ENCODE data around the gene C10orf120. TPM values are rescaled to one million over a fixed set of nuclear protein-coding genes. Genes with fewer than 3 reads are reported as not detected.

Gene C10orf120
- total and polyA plus RNA-seq, 9 of the 15 experiments (the other 6 are each of a cell fraction or from before 2014, with no cell fraction given), result not detected

DNA sequence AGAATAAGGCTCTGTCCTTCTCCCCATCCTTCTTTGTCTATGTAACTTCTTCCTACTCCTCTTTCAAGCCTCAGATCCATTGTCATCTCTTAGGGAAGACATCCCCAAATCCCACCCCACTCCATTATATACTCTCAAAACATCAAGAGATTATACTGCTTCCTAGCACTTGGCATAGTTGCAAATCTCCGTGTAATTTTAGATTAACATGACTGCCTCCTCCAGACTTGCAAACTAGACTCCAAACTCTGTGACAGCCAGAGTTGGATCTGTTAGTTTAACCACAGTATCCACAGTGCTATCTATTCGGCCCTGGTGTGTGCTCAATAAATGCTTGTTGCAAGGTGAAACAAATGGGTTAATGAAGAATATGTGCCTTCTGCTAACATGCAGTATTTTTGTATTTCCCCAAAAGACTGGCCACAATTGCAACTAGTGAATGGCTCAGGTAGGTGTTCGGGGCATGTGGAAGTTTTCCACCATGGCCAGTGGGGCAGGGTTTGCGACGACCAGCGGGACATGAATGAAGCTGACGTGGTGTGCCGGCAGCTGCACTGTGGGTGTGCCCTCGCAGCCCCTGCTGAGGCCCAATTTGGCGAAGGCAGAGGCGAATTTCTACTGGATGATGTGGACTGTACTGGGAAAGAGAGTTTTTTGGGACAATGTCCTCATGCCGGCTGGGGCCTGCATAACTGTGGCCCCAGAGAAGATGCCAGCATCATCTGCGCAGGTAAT lies 34.5 kb upstream of the C10orf120 start:
- Histone ChIP-seq H3K9me3 (replicated peaks; ENCODE audit: control insufficient read depth, insufficient read depth, low read depth, low read length) (no peaks in the 10 kb centered on the region), H3K9me1 (ENCODE audit: control insufficient read depth, insufficient read depth, low read length) (no peaks in the 10 kb centered on the region), H3K4me3 (no peak overlapping the region), H3K27me3 (ENCODE audit: control insufficient read depth in 2 of 2, insufficient read depth in 2 of 2, low read length in 2 of 2) (peaks cover 0 to 8% of the 10 kb centered on the region in 2 experiments; a peak in 2 of 5 replicates), H3K79me2 (ENCODE audit: control insufficient read depth, insufficient read depth, low read length) (no peaks in the 10 kb centered on the region), H2AFZ (ENCODE audit: low read depth, low read length) (no peak overlapping the region), H3K36me3 (ENCODE audit: control insufficient read depth, insufficient read depth, low read length) (no peaks in the 10 kb centered on the region), H3K4me1 (replicated peaks in 1 of 2; ENCODE audit: control insufficient read depth in 2 of 2, insufficient read depth in 2 of 2, low read length in 2 of 2) (no peaks in the 10 kb centered on the region), H4K20me1 (replicated peaks; ENCODE audit: control insufficient read depth, insufficient read depth, low read length) (no peaks in the 10 kb centered on the region), H3K9ac (ENCODE audit: insufficient read depth in 1 of 2, low read depth in 2 of 2, low read length in 2 of 2) (no peak overlapping the region), H3K27ac (ENCODE audit: extremely low read depth, low read depth, low read length) (no peak overlapping the region), H3K4me2 (ENCODE audit: insufficient read depth, low read length) (no peak overlapping the region)
- ChIA-PET CTCF (ENCODE audit: low intra/inter-chr PET ratio) (no interaction called here), POLR2A (no interaction called here)
- intact Hi-C loops (cut with micrococcal nuclease), result no loop called here
- in situ Hi-C loops (cut with MboI), result no loop called here
- no TSS peak for BruUV-seq (replicated peaks)
- 0% methylated on average over 13 of the region's 13 CpGs for WGBS (ENCODE audit: insufficient coverage, low coverage, missing lambda C conversion rate)
- FAIRE-seq (no peak), ATAC-seq (no peak), DNase-seq (ENCODE audit: extremely low read depth in 1 of 4, low spot score in 3 of 4) (no peak)
- TF ChIP-seq, protein P1, sequence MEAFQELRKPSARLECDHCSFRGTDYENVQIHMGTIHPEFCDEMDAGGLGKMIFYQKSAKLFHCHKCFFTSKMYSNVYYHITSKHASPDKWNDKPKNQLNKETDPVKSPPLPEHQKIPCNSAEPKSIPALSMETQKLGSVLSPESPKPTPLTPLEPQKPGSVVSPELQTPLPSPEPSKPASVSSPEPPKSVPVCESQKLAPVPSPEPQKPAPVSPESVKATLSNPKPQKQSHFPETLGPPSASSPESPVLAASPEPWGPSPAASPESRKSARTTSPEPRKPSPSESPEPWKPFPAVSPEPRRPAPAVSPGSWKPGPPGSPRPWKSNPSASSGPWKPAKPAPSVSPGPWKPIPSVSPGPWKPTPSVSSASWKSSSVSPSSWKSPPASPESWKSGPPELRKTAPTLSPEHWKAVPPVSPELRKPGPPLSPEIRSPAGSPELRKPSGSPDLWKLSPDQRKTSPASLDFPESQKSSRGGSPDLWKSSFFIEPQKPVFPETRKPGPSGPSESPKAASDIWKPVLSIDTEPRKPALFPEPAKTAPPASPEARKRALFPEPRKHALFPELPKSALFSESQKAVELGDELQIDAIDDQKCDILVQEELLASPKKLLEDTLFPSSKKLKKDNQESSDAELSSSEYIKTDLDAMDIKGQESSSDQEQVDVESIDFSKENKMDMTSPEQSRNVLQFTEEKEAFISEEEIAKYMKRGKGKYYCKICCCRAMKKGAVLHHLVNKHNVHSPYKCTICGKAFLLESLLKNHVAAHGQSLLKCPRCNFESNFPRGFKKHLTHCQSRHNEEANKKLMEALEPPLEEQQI (IDR thresholded peaks at IDR 0.05), result no peak
- TF ChIP-seq NCOA4 (IDR thresholded peaks at IDR 0.05; ENCODE audit: partially characterized antibody) (no peak), ZNF551 (CRISPR knock-in tag; IDR thresholded peaks at IDR 0.05) (no peak), CGGBP1 (CRISPR knock-in tag; IDR thresholded peaks at IDR 0.05) (no peak), ZKSCAN8 (CRISPR knock-in tag; IDR thresholded peaks at IDR 0.05) (no peak), ZNF263 (CRISPR knock-in tag; IDR thresholded peaks at IDR 0.05; ENCODE audit: borderline replicate concordance) (no peak), PYGO2 (tag; IDR thresholded peaks at IDR 0.05) (no peak), CREM (IDR thresholded peaks at IDR 0.05; ENCODE audit: low read depth) (no peak), HCFC1 (IDR thresholded peaks at IDR 0.05; ENCODE audit: low read depth, low read length) (no peak), GTF2B (IDR thresholded peaks at IDR 0.05; ENCODE audit: extremely low read depth, insufficient read length) (no peak), ZNF512 (tag; IDR thresholded peaks at IDR 0.05) (no peak), ZBTB1 (CRISPR knock-in tag; IDR thresholded peaks at IDR 0.05; ENCODE audit: borderline replicate concordance, low read depth) (no peak), THRA (IDR thresholded peaks at IDR 0.05) (no peak), JUND (IDR thresholded peaks at IDR 0.05; ENCODE audit: borderline replicate concordance, low read depth, low read length) (no peak), JUND (tag; IDR thresholded peaks at IDR 0.05; ENCODE audit: borderline replicate concordance, low read depth, low read length) (no peak)
